Endothelial cell of umbilical vein (primary cell): ENCODE data around the gene PRELID3B. TPM values are rescaled to one million over a fixed set of nuclear protein-coding genes. Genes with fewer than 3 reads are reported as not detected.

Experiments
- BruUV-seq: library from RNA; stranded (reverse); fragments of 400-500 nt; replicated peaks from 2 replicates; lab custom pipeline; 2021; lab: Mats Ljungman, UMichigan
- CTCF ChIA-PET: fragments of 300-600, 350-600 bp; sonication (Branson Sonifier 250); formaldehyde crosslinking; loops from one replicate; lab custom pipeline; 2021; ENCODE audit warnings: antibody characterized with exemption, inconsistent platforms; lab: Charles Lee
- POLR2A ChIA-PET: fragments of 300-600, 350-600 bp; sonication (Branson Sonifier 250); formaldehyde crosslinking; loops from one replicate; lab custom pipeline; 2021; ENCODE audit warnings: antibody characterized with exemption, inconsistent platforms; lab: Charles Lee
- DNase-seq: peaks from one replicate; pipeline ENCODE4 v3.0.0-alpha.2; 2011; ENCODE audit warnings: low read depth, low spot score
- FAIRE-seq: peaks from 2 replicates; lab custom pipeline; 2011; peaks lifted over from hg19 to GRCh38; lab: Jason Lieb, UNC
- H2AFZ ChIP-seq: 2 replicates; pipeline ENCODE4 v1.6.0; 2012; ENCODE audit warnings: low read depth, low read length, control low read depth, inconsistent platforms
- H3K27ac ChIP-seq: 2 replicates; pipeline ENCODE4 v1.5.1; 2011; ENCODE audit warnings: low read depth, mild to moderate bottlenecking, control low read depth, low read length, moderate library complexity; ENCODE audit not compliant: insufficient read depth
- H3K27me3 ChIP-seq, 2 experiments: 2 replicates each; pipeline versions ENCODE4 v1.6.0 to v1.6.1; 2011; ENCODE audit warnings: low read length in 2 of 2, mixed read lengths in 1 of 2; ENCODE audit not compliant: control insufficient read depth in 2 of 2, insufficient read depth in 2 of 2
- H3K36me3 ChIP-seq, 2 experiments: 2 replicates in 1 of 2; 3 replicates in 1 of 2; pipeline ENCODE4 v1.5.1; 2011; ENCODE audit warnings: low read length in 2 of 2, mild to moderate bottlenecking in 1 of 2, moderate library complexity in 1 of 2; ENCODE audit not compliant: control insufficient read depth in 2 of 2, insufficient read depth in 2 of 2; ENCODE audit errors: extremely low read depth in 1 of 2
- H3K4me1 ChIP-seq: 3 replicates; pipeline ENCODE4 v1.5.1; 2011; ENCODE audit warnings: mild to moderate bottlenecking, low read length; ENCODE audit not compliant: control insufficient read depth, insufficient read depth; ENCODE audit errors: extremely low read depth
- H3K4me2 ChIP-seq: 2 replicates; pipeline ENCODE4 v1.6.1; 2011; ENCODE audit warnings: low read length, control low read depth, mixed read lengths; ENCODE audit not compliant: insufficient read depth
- H3K4me3 ChIP-seq, 3 experiments: fragments of 200-600 bp in 1 of 3; sonication (generic), shearing (Covaris generic) in 1 of 3; replicated peaks in 1 of 3; 2 replicates each; pipeline ENCODE4 v1.5.1; 2011 to 2016; ENCODE audit warnings: control low read depth in 3 of 3, low read length in 3 of 3, mild to moderate bottlenecking in 2 of 3, inconsistent platforms in 1 of 3, low read depth in 1 of 3, moderate library complexity in 1 of 3; ENCODE audit not compliant: insufficient read depth in 1 of 3
- H3K79me2 ChIP-seq: 2 replicates; pipeline ENCODE4 v1.6.0; 2012; ENCODE audit warnings: low read length, inconsistent platforms; ENCODE audit not compliant: control insufficient read depth, insufficient read depth
- H3K9ac ChIP-seq: replicated peaks from 2 replicates; pipeline ENCODE3; 2011; ENCODE audit warnings: low read length, control low read depth; ENCODE audit not compliant: insufficient read depth; ENCODE audit errors: extremely low read depth
- H3K9me1 ChIP-seq: replicated peaks from 3 replicates; pipeline ENCODE4 v1.6.0; 2011; ENCODE audit warnings: mild to moderate bottlenecking, low read length; ENCODE audit not compliant: control insufficient read depth, insufficient read depth; ENCODE audit errors: extremely low read depth
- H3K9me3 ChIP-seq: replicated peaks from 2 replicates; pipeline ENCODE4 v1.5.1; 2012; ENCODE audit warnings: low read length, inconsistent platforms; ENCODE audit not compliant: control insufficient read depth, insufficient read depth
- H4K20me1 ChIP-seq: replicated peaks from 2 replicates; pipeline ENCODE3; 2011; ENCODE audit warnings: mild to moderate bottlenecking, low read length; ENCODE audit not compliant: control insufficient read depth, insufficient read depth; ENCODE audit errors: extremely low read depth
- CTCF ChIP-seq, 2 donors: IDR thresholded peaks; 1 replicate in 1 of 2; 2 replicates in 1 of 2; pipeline ENCODE4 v1.5.1; 2011; ENCODE audit warnings: low read length in 2 of 2, mild to moderate bottlenecking in 2 of 2, moderate library complexity in 2 of 2, control low read depth in 1 of 2, inconsistent platforms in 1 of 2, low read depth in 1 of 2; ENCODE audit not compliant: insufficient read depth in 1 of 2; ENCODE audit errors: extremely low read depth in 1 of 2
- EZH2 ChIP-seq: IDR thresholded peaks from 2 replicates; pipeline ENCODE4 v1.6.1; 2012; ENCODE audit warnings: borderline replicate concordance, low read depth, mild to moderate bottlenecking, moderate library complexity, low read length, inconsistent platforms; ENCODE audit not compliant: severe bottlenecking
- JUN ChIP-seq: IDR thresholded peaks from 2 replicates; pipeline ENCODE4 v1.6.1; 2011; ENCODE audit warnings: borderline replicate concordance, low read depth; ENCODE audit not compliant: insufficient read length, insufficient read depth
- MYC ChIP-seq: IDR thresholded peaks from one replicate; pipeline ENCODE4 v1.6.1; 2011; ENCODE audit warnings: mild to moderate bottlenecking, low read depth, low read length
- POLR2A ChIP-seq: IDR thresholded peaks from 2 replicates; pipeline ENCODE4 v1.6.1; 2012; ENCODE audit warnings: low read depth, mild to moderate bottlenecking, control low read depth, low read length
- POLR2AphosphoS5 ChIP-seq: IDR thresholded peaks from 2 replicates; pipeline ENCODE4 v1.6.1; 2012; ENCODE audit warnings: low read depth, mild to moderate bottlenecking, control low read depth, low read length, moderate library complexity; ENCODE audit not compliant: insufficient read depth
- dilution Hi-C: fragments of 300-500 bp; cut with MboI; formaldehyde crosslinking; loops from one replicate; pipeline ENCODE4 v1.15.0; 2019; ENCODE audit warnings: low sequenced_read_pairs; ENCODE audit not compliant: extremely low pct_ligation_motif_present
- intact Hi-C: fragments of 100-400 bp; cut with micrococcal nuclease; formaldehyde crosslinking; loops from one replicate; pipeline ENCODE4 v1.10.0; 2022
- polyA plus RNA-seq, 4 experiments: library from polyadenylated mRNA; depleted of rRNA in 3 of 4; stranded (reverse) in 3 of 4; unstranded in 1 of 4; fragments of >200 nt; gene quantifications; 2 replicates each; pipeline versions ENCODE4 v1.2.1 to v1.2.3, GENCODE V29; 2011 to 2012; ENCODE audit warnings: missing spikeins in 1 of 4
- total RNA-seq: library from RNA; stranded (reverse); gene quantifications from 2 replicates; pipeline ENCODE4 v1.2.3, GENCODE V29; 2021

Gene PRELID3B
- total and polyA plus RNA-seq, 2 donors (not counting 3 experiments of a cell fraction or from before 2014, with no cell fraction given), result 14.9 to 57.2 TPM

- Histone ChIP-seq H3K79me2 (peaks cover 49% of the 10 kb centered on the region), H3K4me1 (peaks cover 43% of the 10 kb centered on the region), H3K27ac (peak within 1 kb of the TSS; percentile 82), H3K36me3 (peaks cover 12 to 29% of the 10 kb centered on the region in 2 experiments), H3K4me2 (peak within 1 kb of the TSS; percentile 94), H3K9me3 (no peaks in the 10 kb centered on the region), H2AFZ (peak within 1 kb of the TSS; percentile 64), H3K9ac (peak within 1 kb of the TSS; percentile 82), H4K20me1 (no peaks in the 10 kb centered on the region), H3K27me3 (no peaks in the 10 kb centered on the region), H3K9me1 (no peaks in the 10 kb centered on the region), H3K4me3 (peak within 1 kb of the TSS; percentile 63 to 76 (median 76))
- FAIRE-seq, result peak; percentile 83
- BruUV-seq, result no TSS peak
- peak; percentile 96 for DNase-seq
- ChIA-PET CTCF (interaction anchor here (0.8 to 2.2 kb wide), 16 partner anchors 9 to 190 kb away, joined by 3 to 10 read pairs (median 6); no protein-coding TSS in a partner anchor), POLR2A (interaction anchor here (0.6 to 1.5 kb wide), 10 partner anchors 8 to 147 kb away, joined by 3 to 13 read pairs (median 4); partner anchors contain the start of gene PRELID3B)
- intact Hi-C loops (loop anchor here (1.0 to 5.0 kb wide), 7 partner anchors 10 to 141 kb away; partner anchors contain the start of genes NELFCD and PRELID3B), dilution Hi-C loops (no loop called here)
- TF ChIP-seq POLR2A, result peak; percentile 94
- no peak for TF ChIP-seq CTCF (IDR thresholded peaks at IDR 0.05; ENCODE audit: extremely low read depth in 1 of 2, insufficient read depth in 1 of 2, low read depth in 1 of 2, low read length in 2 of 2)
- TF ChIP-seq JUN, result no peak
- TF ChIP-seq MYC, result no peak
- no peak for TF ChIP-seq EZH2
- TF ChIP-seq POLR2AphosphoS5, result peak; percentile 93
These were observed 10.4 kb downstream of the PRELID3B start, which contains the start of gene ATP5F1E for GRCh38 chr20:59032023-59032712. Gene ATP5F1E (minus strand): TSS chr20:59032335. CDS start chr20:59032251, 84 bp downstream.
